ENCODE results near the gene TSPAN14.
A peak's percentile ranks its signal among the peaks of the same experiment; 100 is the strongest.
"Not testable (repeated sequence)": the region's sequence is repeated elsewhere in the genome, so short reads cannot be mapped to it uniquely, and the experiment has no call there.

The TSPAN14 gene

GRCh38 chr10:80530251-80530650 is 76.1 kb downstream of the TSPAN14 start:
- DNase-seq = peak; percentile 68

- DNase-seq = peak; percentile 56
Observed at GRCh38 chr10:80530816-80531215, 76.7 kb downstream of the TSPAN14 start.

- no peak for DNase-seq
Observed at GRCh38 chr10:80532571-80532970, 78.5 kb downstream of the TSPAN14 start.

- DNase-seq = not testable (repeated sequence)
Observed at GRCh38 chr10:80534059-80534458, 79.9 kb downstream of the TSPAN14 start.

GRCh38 chr10:80534646-80535045 is 80.5 kb downstream of the TSPAN14 start:
- not testable (repeated sequence) for DNase-seq

GRCh38 chr10:80535671-80536360 is 81.7 kb downstream of the TSPAN14 start:
- DNase-seq = peak; percentile 81

- no peak for DNase-seq
Observed at GRCh38 chr10:80536361-80536835, 82.3 kb downstream of the TSPAN14 start.

- DNase-seq = no peak
Observed at GRCh38 chr10:80537086-80537735, 83.1 kb downstream of the TSPAN14 start.

- DNase-seq = no peak
Observed at GRCh38 chr10:80537736-80538480, 83.8 kb downstream of the TSPAN14 start, which contains the start of gene SH2D4B. Gene SH2D4B, plus strand, starts transcription at chr10:80537902. Its CDS starts 430 bp downstream, at chr10:80538332.

- DNase-seq = no peak
Observed at GRCh38 chr10:80538481-80539185, 84.5 kb downstream of the TSPAN14 start.

- DNase-seq = no peak
Observed at GRCh38 chr10:80539421-80540031, 85.4 kb downstream of the TSPAN14 start.

- no peak for DNase-seq
Observed at GRCh38 chr10:80540136-80540535, 86.0 kb downstream of the TSPAN14 start.

GRCh38 chr10:80540618-80540980 is 86.5 kb downstream of the TSPAN14 start:
- no peak for DNase-seq

GRCh38 chr10:80540981-80541750 is 87.1 kb downstream of the TSPAN14 start:
- DNase-seq = no peak

- no peak for DNase-seq
Observed at GRCh38 chr10:80542053-80542452, 87.9 kb downstream of the TSPAN14 start.

- no peak for DNase-seq
Observed at GRCh38 chr10:80542652-80543318, 88.7 kb downstream of the TSPAN14 start.

GRCh38 chr10:80543319-80543672 is 89.2 kb downstream of the TSPAN14 start:
- DNase-seq = not testable (repeated sequence)

GRCh38 chr10:80544316-80544953 is 90.3 kb downstream of the TSPAN14 start:
- DNase-seq = no peak

GRCh38 chr10:80545258-80545881 is 91.3 kb downstream of the TSPAN14 start:
- no peak for DNase-seq

- DNase-seq = no peak
Observed at GRCh38 chr10:80552151-80552646, 98.1 kb downstream of the TSPAN14 start.

Measured in CD4-positive, alpha-beta T cell treated with Interleukin-6 for 4 hours (primary cell).